GM11168 (cell line): ENCODE measurements around the gene SCTR.

Experiments used
- in situ Hi-C: fragments of 300-500 bp; cut with MboI; formaldehyde crosslinking; loops from one replicate; pipeline ENCODE4 v1.12.0; 2022; ENCODE audit warnings: low sequenced_read_pairs; ENCODE audit not compliant: unreplicated experiment

SCTR gene

DNA sequence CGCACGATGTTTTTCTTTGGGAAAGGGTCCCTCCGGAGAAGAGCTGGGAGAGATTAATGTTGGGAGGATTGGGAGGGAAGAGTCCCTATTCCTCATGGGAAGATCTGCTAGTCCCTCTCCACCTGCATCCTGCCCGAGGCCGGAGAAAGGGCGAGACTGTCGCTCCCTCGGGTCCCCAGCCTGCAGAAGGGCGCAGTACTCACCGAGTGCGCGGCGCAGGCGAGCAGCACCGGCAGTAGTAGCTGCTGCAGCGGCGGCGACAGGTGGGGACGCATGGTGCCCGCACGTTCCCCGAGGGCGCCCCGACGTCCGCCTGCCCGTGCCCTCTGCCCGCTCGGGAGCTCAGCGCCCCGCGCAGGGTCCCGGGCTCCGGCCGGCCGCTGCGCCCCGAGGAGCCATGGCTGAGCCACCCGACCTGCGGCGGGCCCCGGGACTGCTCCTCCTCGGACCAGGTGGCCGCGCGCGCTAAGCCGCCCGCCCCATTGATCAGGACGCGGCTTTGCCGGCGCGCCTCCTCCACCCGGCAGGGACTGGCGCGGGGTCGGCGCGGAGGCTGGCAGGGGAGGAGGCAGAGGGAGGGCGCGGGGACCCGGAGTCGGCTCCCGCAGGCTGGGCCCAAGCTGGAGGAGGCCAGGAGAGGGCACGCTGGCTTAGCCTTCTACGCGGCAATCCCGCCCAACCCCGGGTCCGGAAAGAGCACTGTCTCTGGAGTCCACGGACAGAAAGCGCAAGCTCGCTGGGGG lies at the start of gene SCTR:
SCTR (minus strand) TSS at position 532 of the 743 bp plus-strand sequence; CDS start at position 275, 257 bp downstream.
- in situ Hi-C loops, result no loop called here

DNA sequence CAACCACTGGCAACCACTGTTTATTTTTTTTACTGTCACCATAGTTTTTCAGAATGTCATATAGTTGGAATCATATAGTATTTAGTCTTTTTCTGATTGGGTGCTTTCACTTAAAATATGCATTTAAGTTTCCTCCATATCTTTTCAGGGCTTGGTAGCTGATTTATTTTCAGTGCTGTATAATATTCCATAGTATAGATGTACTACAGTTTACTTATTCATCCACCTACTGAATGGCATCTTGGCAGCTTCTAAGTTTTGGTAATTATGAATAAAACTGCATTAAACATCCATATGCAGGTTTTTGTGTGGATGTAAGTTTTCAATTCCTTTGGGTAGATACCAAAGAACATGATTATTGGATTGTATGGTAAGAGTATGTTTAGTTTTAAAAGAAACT lies 43.0 kb upstream of the SCTR start:
- in situ Hi-C loops, result no loop called here

DNA sequence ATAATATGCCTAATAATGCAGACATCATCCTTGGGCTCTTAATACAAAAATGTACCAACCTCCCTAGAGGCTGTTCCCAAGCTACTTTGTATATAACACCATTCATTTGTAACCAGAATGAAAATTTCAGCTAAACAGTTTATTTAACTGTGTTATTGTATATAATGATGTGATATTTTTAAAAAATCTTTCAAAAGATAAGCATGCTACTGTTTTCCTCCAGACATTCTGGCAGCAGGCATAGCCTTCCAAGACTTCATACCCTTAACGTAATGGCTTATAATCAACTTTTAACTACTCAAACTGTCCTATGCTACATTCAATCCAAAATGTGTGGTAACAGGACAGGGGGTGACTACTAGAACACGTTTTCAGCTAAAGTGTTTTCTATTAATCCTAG lies 41.2 kb upstream of the SCTR start:
- in situ Hi-C loops, result no loop called here

DNA sequence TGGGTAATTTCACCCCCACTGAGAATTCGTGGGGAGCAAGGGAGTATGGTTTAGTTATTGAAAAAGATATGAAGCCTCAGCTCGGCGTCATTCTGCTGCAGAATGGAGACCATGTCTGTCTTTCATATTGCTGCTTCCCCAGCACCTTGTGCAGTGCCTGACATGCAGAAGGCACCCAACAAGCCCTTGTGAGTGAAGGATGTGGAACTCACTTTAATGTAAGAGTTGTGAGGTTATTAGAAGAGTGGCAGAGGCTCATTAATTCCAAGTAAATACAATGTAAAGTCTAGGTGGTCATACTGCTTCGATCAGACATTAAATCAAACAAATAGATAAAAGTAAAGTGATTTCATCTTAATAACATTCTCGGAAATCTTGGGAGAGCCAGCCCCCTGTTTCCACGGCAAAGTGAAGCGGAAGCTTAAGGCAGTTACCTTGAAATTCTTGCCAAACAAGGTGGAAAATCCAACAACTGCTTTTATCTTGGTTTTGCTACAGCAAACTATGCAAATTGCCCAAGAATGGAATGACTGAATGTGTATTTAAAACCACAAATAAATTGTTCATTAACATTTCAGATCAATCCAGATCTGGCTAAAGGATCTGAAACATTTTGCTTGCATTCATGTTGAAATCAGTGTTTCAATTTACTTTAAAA lies 29.5 kb upstream of the SCTR start:
- in situ Hi-C loops, result no loop called here

DNA sequence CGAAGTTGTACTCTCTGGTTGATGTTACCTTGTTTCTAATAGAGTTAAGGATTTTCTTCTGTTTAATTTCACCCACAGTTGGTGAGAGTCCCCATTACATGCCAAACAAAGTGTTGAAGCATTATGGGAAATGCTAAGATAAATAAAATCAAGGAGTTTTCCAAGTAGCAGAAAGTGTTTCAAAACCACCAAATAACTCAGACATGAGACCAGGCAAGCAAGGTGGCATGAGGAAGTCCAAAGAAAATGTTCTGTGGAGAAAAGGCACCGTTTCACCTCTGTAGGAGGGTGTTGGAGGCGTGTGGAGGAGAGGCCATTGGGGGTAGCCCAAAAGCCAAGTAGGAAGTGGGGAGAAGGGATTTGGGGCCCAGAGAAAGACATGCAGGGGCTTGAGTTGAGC lies 28.6 kb upstream of the SCTR start:
- in situ Hi-C loops, result no loop called here

DNA sequence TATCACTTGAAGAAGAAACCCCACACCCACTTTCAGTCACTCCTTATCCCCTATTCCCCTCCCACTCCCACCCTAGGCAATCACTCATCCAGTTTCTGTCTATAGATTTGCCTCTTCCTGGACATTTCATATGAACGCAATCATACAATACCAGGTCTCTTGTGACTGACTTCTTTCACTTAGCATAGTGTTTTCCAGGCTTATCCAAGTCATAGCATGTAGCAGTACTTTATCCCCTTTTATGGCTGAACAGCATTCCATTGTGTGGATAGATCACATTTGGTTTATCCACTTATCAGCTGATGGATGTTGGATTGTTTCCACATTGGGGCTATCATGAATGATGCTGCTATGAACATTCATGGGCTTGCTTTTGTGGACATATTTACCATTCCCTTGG lies 26.6 kb upstream of the SCTR start:
- in situ Hi-C loops, result no loop called here

DNA sequence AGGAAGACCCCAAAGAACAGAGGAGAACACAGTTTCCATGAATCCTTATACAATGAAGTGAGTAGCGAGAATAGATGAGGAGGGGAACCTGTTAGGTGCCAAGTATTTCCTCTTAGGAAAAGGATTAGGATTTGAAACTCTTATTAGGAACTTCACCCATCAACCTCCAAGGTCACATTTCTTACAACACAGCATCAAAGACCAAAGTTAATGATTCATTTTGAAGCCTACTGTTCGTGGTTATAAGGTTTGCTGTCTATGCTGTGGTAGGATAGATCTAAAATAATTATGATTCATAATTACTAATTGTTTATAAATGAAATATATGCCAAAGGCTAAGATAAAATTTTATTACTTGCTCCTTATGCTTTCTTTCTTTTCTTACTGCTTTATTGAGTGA lies 26.1 kb upstream of the SCTR start:
- in situ Hi-C loops, result no loop called here

DNA sequence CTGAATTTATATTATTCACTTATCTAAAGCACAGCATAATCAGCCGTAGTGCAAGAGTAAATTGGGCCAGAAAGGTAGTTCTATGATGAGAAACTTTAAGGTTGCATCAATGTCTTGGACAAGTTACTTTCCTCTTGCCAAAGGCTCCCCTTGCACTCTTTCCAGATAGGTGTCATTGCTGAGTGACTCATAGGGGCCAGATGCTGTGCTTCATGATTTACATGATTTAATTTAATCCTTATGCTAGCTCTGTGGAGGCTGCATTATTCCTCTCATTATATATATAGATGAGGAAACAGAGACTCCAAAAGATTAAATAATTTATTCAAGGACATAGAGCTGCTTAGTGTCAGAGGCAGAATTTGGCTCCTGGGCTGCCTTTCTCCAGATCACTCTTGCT lies 25.0 kb upstream of the SCTR start:
- in situ Hi-C loops, result no loop called here

DNA sequence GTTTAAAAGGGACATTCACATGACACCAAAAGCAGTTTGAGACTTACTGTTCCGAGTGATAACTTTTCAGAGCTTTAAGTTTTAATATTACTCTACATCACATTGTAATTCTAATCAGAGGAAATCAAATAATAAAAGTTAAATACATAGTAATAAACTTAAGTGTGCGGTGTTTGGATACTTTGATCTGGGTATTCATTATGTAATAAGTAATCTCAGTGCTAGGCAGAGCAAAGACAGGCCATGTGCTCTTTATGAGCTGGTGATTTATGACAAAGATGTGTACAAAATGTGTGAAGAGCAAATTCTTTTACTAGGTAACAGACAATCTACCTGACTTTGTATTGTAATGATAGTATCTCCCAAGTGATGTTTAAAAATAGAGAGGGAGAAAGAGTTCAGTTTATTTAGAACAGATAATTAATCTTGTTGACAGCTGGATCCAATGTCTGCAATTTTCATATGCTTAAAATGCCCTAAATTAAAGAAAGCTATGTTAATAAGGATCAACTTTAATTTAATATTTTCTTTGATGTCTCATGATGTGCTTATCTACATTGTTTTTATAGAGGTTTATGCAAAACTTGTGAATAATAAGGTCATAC lies 24.3 kb upstream of the SCTR start:
- in situ Hi-C loops, result no loop called here

DNA sequence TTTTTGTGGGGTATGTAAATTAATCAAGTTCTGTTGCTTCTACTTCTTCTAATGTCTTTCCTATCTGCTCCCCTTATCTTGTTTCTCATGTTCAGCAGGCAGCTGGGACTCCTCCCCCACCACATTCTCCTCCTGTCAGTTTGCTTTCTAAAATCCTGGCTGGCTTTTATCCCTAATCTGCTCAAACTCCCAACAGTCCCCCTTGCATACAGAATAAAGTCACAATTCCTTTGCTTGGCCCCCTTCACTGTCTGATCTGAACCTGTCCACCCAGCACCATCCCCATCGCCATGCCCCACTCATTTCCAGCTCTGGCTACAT lies 22.1 kb upstream of the SCTR start:
- in situ Hi-C loops, result no loop called here

DNA sequence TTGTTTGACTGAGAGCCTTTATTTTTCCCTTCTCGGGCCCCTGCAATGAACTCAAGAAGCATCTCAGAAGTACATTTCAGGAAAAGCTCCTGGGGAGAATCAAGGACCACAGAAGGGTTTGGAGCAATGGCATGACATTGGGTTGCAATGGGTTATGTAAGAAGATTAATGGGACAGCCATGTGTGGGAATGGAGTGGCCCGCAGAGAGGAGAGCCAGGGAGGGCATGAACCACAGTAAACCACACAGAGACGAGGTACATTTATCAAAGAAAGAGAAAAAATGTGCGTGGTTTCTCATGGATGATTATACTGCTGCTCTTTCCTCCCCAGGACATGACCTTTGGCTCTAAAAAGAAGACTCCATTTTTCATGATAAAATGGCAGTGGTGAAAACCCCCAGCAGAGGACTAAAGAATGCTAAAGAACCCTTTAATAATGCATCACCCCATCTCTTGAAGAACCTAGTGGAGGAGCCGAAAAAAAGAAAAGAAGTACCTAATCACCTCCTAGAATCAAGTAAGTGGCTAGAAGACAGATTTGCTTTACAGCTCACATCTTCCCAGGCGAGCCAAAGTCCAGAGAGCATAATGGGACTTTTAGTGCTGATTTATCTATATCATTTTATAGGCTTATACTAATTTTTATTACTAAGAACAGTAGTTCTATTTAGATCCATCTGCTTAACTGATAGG lies 21.6 kb upstream of the SCTR start:
- in situ Hi-C loops, result no loop called here

DNA sequence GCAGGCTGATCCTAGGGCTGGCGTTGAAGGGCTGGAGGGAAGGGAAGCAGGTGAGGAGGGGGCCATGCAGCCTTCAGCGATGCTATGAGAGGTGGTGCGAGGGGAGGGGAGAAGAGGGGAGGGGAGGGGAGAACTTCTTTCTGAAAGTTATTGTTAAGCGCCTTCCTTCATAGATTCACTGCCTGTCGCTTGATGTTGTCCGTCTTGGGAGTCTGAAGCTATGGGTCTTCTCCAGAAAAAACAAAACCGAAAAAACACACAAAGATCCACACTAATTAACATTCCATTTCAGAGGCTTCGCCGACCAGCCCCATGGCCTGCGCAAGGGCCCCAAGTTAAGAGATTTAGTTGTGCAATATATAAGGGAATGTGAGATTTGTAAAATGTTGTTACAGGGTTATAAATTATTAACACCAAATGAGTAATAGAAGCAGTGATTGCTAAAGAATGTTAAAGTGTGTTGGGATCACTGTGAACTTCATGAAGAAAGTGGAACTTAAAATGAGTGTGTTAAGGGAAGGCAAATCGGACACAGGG lies 20.7 kb upstream of the SCTR start:
- in situ Hi-C loops, result no loop called here

DNA sequence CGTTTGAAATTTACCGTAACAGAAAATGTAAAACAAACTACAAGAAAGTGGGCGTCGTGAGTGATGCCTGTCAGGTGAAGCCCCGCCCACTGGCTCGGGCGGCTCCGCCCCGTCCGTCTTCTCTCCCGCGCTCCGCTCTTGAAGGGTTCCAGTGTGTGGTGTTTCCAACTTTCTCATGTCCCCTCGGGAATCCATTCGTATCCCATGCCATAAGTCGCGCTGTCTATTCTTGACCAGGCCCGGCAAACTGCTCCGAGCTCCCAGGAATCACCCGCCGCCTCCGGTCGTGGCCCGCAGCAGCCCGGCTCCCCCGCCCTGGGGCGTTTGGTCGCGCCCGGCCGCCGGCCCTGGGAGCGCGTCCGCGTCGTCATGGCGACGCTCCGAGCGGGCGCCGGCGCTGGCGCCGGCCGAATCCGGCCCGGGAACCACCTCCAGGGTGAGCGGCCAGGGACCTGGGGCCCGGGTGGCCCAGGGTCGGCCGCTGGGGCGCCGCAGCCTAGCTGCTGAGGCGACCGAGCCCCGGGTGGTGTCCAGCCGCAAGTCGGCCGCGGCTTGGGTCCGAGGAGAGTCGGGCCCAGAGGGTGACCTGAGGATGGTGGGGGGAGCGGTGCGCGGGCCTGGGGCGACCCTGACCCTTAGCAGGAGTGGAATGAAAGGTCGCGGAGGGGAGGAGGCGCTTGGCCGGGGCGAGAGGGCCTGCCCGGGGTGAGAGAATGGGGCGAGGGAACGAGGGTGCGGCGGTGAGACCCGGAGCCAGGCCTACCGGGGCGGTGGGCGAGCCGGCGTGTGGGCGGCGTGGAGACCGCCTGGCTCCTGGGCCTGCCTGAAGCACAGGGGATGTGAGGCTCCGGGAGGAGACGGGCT lies 20.0 kb upstream of the SCTR start, which contains the start of gene CFAP221:
CFAP221 (plus strand) TSS at position 375 of the 864 bp plus-strand sequence. CDS start 1,683 bp downstream, outside the sequence.
- in situ Hi-C loops, result no loop called here

DNA sequence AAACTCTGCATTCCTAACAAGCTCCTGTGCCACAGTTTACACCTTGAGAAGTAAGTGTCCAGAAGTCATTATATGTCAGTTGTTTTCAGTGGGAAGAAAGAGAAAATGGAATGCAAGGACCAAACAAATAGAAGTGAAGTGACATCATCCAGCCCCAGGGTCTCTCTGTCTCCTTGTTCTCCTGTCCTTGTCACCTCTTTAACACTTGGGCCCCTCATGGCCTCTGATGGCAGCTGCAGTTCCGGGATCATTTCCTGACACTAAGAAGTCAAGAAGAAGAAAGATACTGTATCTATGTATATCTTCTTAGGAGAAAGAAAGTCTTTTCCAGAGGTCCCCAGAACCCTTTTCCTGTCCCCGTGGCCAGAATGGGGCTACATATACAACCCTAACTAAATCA lies 17.2 kb upstream of the SCTR start:
- in situ Hi-C loops, result no loop called here

DNA sequence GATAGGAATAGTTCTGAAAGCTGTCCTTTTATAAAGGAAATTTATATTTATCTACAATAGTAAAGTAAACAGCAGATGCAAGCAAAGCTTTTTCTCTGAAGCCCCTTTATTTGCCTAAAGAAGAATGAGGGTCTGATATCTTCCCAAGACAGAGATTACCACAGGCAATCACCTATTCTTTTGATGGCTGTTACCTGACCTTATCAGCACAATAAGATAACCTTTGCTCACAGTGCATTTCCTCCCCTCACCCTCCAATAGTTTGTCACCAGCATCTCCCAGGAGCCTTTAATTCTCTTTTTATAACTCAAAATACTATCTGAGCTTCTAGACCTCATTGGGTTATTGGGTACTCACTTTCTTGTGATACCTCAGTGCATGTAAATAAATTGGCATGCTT lies 13.5 kb upstream of the SCTR start:
- in situ Hi-C loops, result no loop called here

DNA sequence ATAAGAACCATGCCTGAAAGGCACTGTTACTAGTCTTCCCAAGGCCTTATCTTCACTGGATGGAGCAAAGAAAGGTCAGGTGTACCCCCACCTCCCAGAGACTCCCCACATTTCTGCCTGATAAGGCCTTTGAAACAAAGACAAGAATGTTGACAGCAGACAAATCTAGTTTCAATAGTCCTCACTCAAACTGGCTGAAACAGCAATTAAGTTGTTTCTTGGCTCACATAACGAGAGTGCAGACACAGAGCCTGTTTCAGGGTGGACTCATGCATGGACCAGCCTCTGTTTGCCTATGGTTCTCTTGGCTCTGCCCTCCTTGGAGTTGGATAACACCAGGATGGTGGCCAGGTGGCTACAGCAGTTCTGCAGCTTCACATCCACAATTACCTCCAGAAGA lies 12.4 kb upstream of the SCTR start:
- in situ Hi-C loops, result no loop called here

DNA sequence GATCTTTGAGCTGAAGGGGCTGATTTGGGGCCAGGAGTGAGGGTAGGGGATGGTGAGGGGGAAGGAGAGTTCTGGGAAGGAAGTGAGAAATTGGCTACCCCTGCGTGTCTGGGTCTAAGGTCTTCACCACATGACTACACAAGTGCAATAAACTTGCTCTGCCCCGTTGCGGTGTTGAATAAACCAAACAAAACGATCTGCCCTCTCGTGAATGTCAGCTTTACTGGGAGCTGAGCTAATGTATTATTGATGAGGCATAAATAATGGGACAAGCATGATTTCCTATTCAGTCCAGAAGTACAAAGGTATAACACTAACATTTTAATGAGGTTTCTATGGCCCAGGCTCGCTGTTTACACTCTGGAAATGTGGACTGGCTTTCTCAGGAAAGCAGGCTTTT lies 11.9 kb upstream of the SCTR start:
- in situ Hi-C loops, result no loop called here

DNA sequence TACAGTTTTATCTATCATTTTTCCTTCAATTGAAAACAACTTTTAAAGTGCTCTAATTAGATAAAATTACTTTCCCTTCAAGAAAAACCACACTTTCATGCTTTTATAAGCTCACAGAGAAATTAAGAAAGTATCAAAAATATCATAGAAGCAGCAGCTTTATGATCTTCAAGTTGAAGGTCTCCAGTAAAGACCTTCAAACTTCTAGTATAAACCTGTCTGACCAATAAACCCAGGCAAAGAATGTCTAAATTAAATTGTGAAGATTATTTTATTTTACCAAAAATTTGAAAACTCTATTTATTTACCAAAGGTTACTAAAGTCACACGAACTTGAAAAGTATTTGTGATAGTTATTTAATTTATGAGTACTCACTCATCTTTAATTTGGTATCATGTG lies 9.3 kb upstream of the SCTR start:
- in situ Hi-C loops, result no loop called here

DNA sequence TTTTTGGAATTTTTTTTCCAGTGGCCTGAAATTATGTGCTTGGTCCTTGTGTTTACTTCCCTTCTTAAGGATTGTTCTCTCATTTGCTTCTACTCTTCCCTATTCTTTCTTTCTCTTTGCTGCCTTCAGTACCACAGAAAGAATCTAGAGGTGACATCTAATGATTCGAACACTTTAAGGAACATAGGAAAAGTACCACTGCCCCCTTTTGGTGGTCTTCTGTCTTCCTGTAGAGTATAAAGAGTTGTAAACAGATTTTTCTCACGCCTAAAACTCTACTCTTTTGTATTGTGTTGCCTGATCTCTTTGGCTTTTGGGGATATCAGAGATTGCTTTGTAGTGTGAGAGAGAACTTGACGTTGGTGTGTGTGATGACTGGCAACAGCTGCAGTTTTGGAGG lies 7.0 kb upstream of the SCTR start:
- in situ Hi-C loops, result no loop called here

DNA sequence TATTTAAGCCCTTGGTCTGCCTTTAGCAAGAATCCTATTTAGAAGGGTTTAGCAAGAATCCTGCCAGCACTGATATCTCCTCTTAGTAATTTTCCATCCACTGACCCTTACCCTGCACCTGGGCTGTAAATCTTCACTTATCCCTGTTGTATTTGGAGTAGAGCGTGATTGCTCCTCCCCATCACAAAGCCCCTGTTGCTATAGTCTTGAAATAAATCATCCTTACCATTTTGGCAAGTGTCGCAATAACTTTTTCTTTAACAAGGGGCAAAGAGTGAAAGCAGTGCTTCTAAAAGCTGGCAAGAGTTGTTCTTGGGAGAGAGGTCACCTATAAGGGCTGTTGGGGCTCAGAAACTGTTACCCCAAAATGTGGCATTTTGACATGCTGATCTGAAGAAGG lies 3.7 kb upstream of the SCTR start:
- in situ Hi-C loops, result no loop called here
